ENCODE data around the gene C10orf71. TPM values are rescaled to one million over a fixed set of nuclear protein-coding genes. Genes with fewer than 3 reads are reported as not detected.

The C10orf71 gene
- polyA plus RNA-seq, 1 of the 3 experiments (the other 2 are of a cell fraction) = not detected

- H3K4me3 ChIP-seq (ENCODE audit: low read depth in 2 of 2, low read length in 1 of 2) = no peak overlapping the region
- no peak for TF ChIP-seq CHD2 (IDR thresholded peaks at IDR 0.05; ENCODE audit: low read length, partially characterized antibody)
- no peak for TF ChIP-seq PBX3 (IDR thresholded peaks at IDR 0.05)
- no peak for TF ChIP-seq RXRA (IDR thresholded peaks at IDR 0.05; ENCODE audit: borderline replicate concordance, low read depth)
- no peaks in the 10 kb centered on the region for H3K9me3 ChIP-seq
- no peaks in the 10 kb centered on the region for H3K9me2 ChIP-seq
- H2AFZ ChIP-seq (ENCODE audit: low read depth) = no peak overlapping the region
- peaks cover 0 to 54% of the 10 kb centered on the region in 2 experiments; a peak in 2 of 4 replicates for H3K4me1 ChIP-seq (ENCODE audit: control insufficient read depth in 1 of 2, insufficient read depth in 2 of 2, low read depth in 1 of 2, low read length in 1 of 2)
- H3F3A ChIP-seq (replicated peaks; ENCODE audit: insufficient read depth) = no peaks in the 10 kb centered on the region
- no peaks in the 10 kb centered on the region for H3K36me3 ChIP-seq (replicated peaks in 1 of 2; ENCODE audit: control insufficient read depth in 1 of 2, insufficient read depth in 2 of 2, low read length in 1 of 2)
- H3K9ac ChIP-seq = no peak overlapping the region
- 36% methylated on average over 5 of the region's 5 CpGs for WGBS (ENCODE audit: low lambda C conversion rate)
- peak overlapping the region in 1 of 2 experiments; percentile 98; a peak in 2 of 4 replicates for H3K27ac ChIP-seq (ENCODE audit: low read depth in 2 of 2, low read length in 1 of 2)
- POLR2A ChIA-PET = no interaction called here
- no peaks in the 10 kb centered on the region for H3K27me3 ChIP-seq (ENCODE audit: insufficient read depth)
- no peak for DNase-seq
- CTCF ChIA-PET = no interaction called here
- no peaks in the 10 kb centered on the region for H4K20me1 ChIP-seq (ENCODE audit: insufficient read depth)
- H3K4me2 ChIP-seq = no peak overlapping the region
- no peaks in the 10 kb centered on the region for H3K79me2 ChIP-seq (ENCODE audit: insufficient read depth)
Measured at GRCh38 chr10:49299816-49300139, 808 bp downstream of the C10orf71 start.

- Histone ChIP-seq H3K36me3 (replicated peaks in 1 of 2; ENCODE audit: control insufficient read depth in 1 of 2, insufficient read depth in 2 of 2, low read length in 1 of 2) (no peaks in the 10 kb centered on the region), H3K4me3 (ENCODE audit: low read depth in 2 of 2, low read length in 1 of 2) (no peak overlapping the region), H4K20me1 (ENCODE audit: insufficient read depth) (no peaks in the 10 kb centered on the region), H3K79me2 (ENCODE audit: insufficient read depth) (no peaks in the 10 kb centered on the region), H3K9ac (no peak overlapping the region), H3K9me2 (no peaks in the 10 kb centered on the region), H3K27me3 (ENCODE audit: insufficient read depth) (no peaks in the 10 kb centered on the region), H3K9me3 (no peaks in the 10 kb centered on the region), H3F3A (replicated peaks; ENCODE audit: insufficient read depth) (no peaks in the 10 kb centered on the region), H3K4me1 (ENCODE audit: control insufficient read depth in 1 of 2, insufficient read depth in 2 of 2, low read depth in 1 of 2, low read length in 1 of 2) (peaks cover 0 to 50% of the 10 kb centered on the region in 2 experiments; a peak in 2 of 4 replicates), H3K4me2 (no peak overlapping the region), H2AFZ (ENCODE audit: low read depth) (no peak overlapping the region), H3K27ac (ENCODE audit: low read depth in 2 of 2, low read length in 1 of 2) (peak overlapping the region in 1 of 2 experiments; percentile 98; a peak in 2 of 4 replicates)
- ChIA-PET CTCF (interaction anchor here (1.1 to 1.5 kb wide), 3 partner anchors 9 to 200 kb away, joined by 3 read pairs; no protein-coding TSS in a partner anchor), POLR2A (no interaction called here)
- peak; percentile 75 for DNase-seq
- WGBS (ENCODE audit: low lambda C conversion rate) = 34% methylated on average over 6 of the region's 6 CpGs
- TF ChIP-seq CHD2 (IDR thresholded peaks at IDR 0.05; ENCODE audit: low read length, partially characterized antibody) (peak; percentile 46), MXI1 (IDR thresholded peaks at IDR 0.05; ENCODE audit: low read depth, low read length) (peak; percentile 73), RAD21 (IDR thresholded peaks at IDR 0.05; ENCODE audit: low read length) (peak; percentile 66), EP300 (IDR thresholded peaks at IDR 0.05; ENCODE audit: borderline replicate concordance in 1 of 2, low read depth in 1 of 2, low read length in 1 of 2) (peak in 1 of 2 experiments; percentile 78; a peak in 2 of 4 replicates), MAX (IDR thresholded peaks at IDR 0.05; ENCODE audit: low read depth) (no peak), NRF1 (IDR thresholded peaks at IDR 0.05; ENCODE audit: low read depth, low read length) (no peak), EZH2phosphoT487 (IDR thresholded peaks at IDR 0.05; ENCODE audit: borderline replicate concordance, low read depth) (no peak), GABPA (IDR thresholded peaks at IDR 0.05; ENCODE audit: low read depth) (no peak), ELF1 (IDR thresholded peaks at IDR 0.05) (no peak), IRF3 (IDR thresholded peaks at IDR 0.05; ENCODE audit: low read depth, low read length) (no peak), TEAD4 (IDR thresholded peaks at IDR 0.05; ENCODE audit: borderline replicate concordance, insufficient read depth) (no peak), POLR2AphosphoS5 (IDR thresholded peaks at IDR 0.05; ENCODE audit: low read depth, low read length) (no peak), USF2 (IDR thresholded peaks at IDR 0.05; ENCODE audit: borderline replicate concordance, low read depth, low read length) (no peak; the same call in 1 of the 2 replicates), FOXM1 (IDR thresholded peaks at IDR 0.05; ENCODE audit: low read depth) (no peak), RCOR1 (IDR thresholded peaks at IDR 0.05; ENCODE audit: low read length) (peak; percentile 71), ZBTB33 (IDR thresholded peaks at IDR 0.05; ENCODE audit: borderline replicate concordance, low read depth) (no peak), CTCF (IDR thresholded peaks at IDR 0.05) (no peak)
Measured at GRCh38 chr10:49300140-49300974, 1.4 kb downstream of the C10orf71 start.

All from SK-N-SH (cell line).